Measurements from ENCODE around the gene MTG2.

Gene MTG2

DNA sequence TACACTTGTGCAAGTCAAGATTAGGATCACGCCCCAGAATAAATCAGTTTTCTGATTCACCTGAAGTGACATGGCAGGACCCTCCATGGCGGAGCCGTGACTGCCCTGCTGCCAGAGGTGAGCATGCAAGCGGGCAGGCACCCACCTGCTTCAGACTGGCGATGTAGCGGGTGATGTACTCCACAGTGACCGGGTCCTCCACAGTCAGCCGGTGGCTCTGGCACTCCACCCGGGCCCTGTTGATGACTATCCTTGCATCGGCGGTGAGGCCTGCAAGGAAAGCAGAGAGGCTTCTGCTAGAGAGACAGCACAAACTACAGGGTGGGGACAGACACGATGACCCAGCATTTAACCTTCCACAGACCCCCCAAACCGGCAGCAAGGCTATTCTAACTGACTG is 43.2 kb upstream of the MTG2 start:
- H3K9ac ChIP-seq (ENCODE audit: low read length) = no peak overlapping the region

GRCh38 chr20:62141043-62141396 is 41.8 kb upstream of the MTG2 start:
- H3K4me1 ChIP-seq (ENCODE audit: control insufficient read depth, insufficient read depth, low read length) = peaks cover 19% of the 10 kb centered on the region
- peak overlapping the region; percentile 70 for H3K9ac ChIP-seq (ENCODE audit: low read length)
- H3K36me3 ChIP-seq (ENCODE audit: control insufficient read depth, insufficient read depth, low read length) = peaks cover 9% of the 10 kb centered on the region
- no peak overlapping the region for H3K4me3 ChIP-seq (ENCODE audit: low read length)
- no peaks in the 10 kb centered on the region for H3K9me3 ChIP-seq (ENCODE audit: control insufficient read depth, low read length)
- H3K27me3 ChIP-seq (ENCODE audit: control insufficient read depth, insufficient read depth, low read length) = no peaks in the 10 kb centered on the region

More for the DNA sequence above, 43.2 kb upstream of the MTG2 start:
- Histone ChIP-seq H3K4me3 (ENCODE audit: low read length) (no peak overlapping the region), H3K36me3 (ENCODE audit: control insufficient read depth, insufficient read depth, low read length) (peaks cover 9% of the 10 kb centered on the region), H3K4me1 (ENCODE audit: control insufficient read depth, insufficient read depth, low read length) (peaks cover 13% of the 10 kb centered on the region), H3K27me3 (ENCODE audit: control insufficient read depth, insufficient read depth, low read length) (no peaks in the 10 kb centered on the region), H3K9me3 (ENCODE audit: control insufficient read depth, low read length) (no peaks in the 10 kb centered on the region)

GRCh38 chr20:62141397-62142251 is 41.2 kb upstream of the MTG2 start:
- H3K4me1 ChIP-seq (ENCODE audit: control insufficient read depth, insufficient read depth, low read length) = peaks cover 19% of the 10 kb centered on the region
- peak overlapping the region; percentile 39 for H3K4me3 ChIP-seq (ENCODE audit: low read length)

DNA sequence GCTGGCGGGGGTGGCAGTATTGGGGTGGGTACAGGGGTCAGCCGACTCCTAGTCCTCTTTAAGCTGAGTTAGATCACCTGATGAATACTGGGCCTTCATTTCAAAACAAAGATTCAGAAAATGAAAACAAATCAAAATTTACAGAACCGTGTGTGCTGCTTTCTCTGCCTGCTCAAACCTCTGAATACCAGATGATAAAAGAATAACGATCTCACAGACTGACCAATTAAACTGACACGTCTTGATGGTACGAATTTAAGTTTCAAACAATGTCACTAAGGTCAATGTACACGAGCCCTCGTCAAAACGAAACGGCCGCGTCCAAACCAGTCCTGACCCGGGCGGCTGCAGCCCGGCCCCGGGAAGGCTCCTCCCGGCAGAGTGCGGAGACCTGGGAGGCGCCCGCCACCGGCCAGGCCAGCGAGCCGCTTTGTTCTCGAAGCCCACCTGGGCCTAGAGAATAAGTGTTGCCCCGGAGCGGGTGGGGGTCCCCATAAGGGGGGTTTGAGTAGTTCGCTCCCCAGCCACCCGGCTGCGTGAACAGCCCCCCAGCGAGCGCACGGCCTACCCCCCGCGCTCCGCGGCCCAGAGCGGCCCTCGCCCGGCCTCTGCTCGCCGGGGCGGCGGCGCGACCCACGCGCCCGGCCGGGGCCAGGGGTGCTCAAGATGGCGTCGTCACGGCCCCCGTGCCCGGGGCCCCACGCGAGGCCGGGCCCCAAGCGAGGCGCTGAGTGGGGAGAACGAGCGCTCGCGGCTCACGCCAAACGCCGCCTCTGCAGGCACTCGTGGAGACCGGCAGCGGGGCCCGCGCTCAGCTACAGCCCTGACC is 40.4 kb upstream of the MTG2 start:
- Histone ChIP-seq H3K36me3 (ENCODE audit: control insufficient read depth, insufficient read depth, low read length) (peaks cover 9% of the 10 kb centered on the region), H3K4me1 (ENCODE audit: control insufficient read depth, insufficient read depth, low read length) (peaks cover 19% of the 10 kb centered on the region), H3K9me3 (ENCODE audit: control insufficient read depth, low read length) (no peaks in the 10 kb centered on the region), H3K9ac (ENCODE audit: low read length) (peak overlapping the region; percentile 70), H3K4me3 (ENCODE audit: low read length) (peak overlapping the region; percentile 39), H3K27me3 (ENCODE audit: control insufficient read depth, insufficient read depth, low read length) (no peaks in the 10 kb centered on the region)

More at GRCh38 chr20:62141397-62142251, 41.2 kb upstream of the MTG2 start:
- Histone ChIP-seq H3K27me3 (ENCODE audit: control insufficient read depth, insufficient read depth, low read length) (no peaks in the 10 kb centered on the region), H3K9ac (ENCODE audit: low read length) (peak overlapping the region; percentile 70), H3K36me3 (ENCODE audit: control insufficient read depth, insufficient read depth, low read length) (peaks cover 9% of the 10 kb centered on the region), H3K9me3 (ENCODE audit: control insufficient read depth, low read length) (no peaks in the 10 kb centered on the region)

DNA sequence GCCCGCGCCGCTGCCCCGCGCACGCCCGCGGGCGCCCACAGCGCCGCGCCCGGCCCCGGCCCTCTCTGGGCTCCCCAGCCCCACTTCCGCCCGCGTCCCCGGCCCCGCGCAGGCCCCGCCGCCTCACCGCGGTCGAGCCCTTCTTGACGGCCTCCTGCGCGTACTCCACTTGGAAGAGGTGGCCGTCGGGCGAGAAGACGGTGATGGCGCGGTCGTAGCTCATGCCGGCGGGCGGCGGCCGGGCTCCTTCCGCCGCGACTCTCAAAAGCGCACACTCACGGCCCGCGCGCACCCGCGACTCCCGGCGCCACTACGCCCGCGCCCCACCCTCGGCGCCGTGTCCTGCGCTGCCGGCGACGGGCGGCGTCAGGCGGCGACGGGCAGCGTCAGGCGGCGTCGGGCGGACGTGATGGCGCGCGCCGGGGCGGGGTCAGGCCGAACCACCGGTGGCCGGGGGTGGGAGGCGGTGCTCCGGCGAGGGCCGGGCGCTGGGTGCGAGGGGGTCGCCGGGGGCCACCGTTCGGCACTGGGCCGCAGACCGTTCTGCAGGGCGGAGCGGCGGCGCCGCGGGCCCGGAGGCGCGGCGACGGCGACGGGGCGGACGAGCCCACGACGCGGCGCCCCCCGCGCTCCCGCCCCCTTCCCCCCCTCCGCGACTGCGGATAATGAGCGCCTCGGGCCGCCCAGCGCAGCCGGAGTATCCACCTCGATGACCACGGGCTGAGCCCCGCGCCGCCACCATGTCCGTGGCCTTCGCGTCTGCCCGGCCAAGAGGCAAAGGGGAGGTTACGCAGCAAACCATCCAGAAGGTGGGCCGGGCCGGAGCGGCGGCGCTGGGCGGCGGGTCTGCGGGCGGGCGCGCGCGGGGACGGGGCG is 39.5 kb upstream of the MTG2 start, which contains the start of the genes PSMA7 and SS18L1:
Gene PSMA7 (minus strand): TSS at position 314 of the 876 bp plus-strand sequence. CDS start 91 bp downstream, at position 223.
Gene SS18L1 (plus strand): TSS at position 689 of the 876 bp plus-strand sequence. CDS start 52 bp downstream, at position 741.
- Histone ChIP-seq H3K4me1 (ENCODE audit: control insufficient read depth, insufficient read depth, low read length) (peaks cover 19% of the 10 kb centered on the region), H3K27me3 (ENCODE audit: control insufficient read depth, insufficient read depth, low read length) (no peaks in the 10 kb centered on the region), H3K9me3 (ENCODE audit: control insufficient read depth, low read length) (no peaks in the 10 kb centered on the region), H3K36me3 (ENCODE audit: control insufficient read depth, insufficient read depth, low read length) (peaks cover under 1% of the 10 kb centered on the region), H3K4me3 (ENCODE audit: low read length) (peak within 1 kb of the TSS; percentile 39), H3K9ac (ENCODE audit: low read length) (peak within 1 kb of the TSS; percentile 70)

- Histone ChIP-seq H3K9ac (ENCODE audit: low read length) (peak overlapping the region; percentile 55), H3K36me3 (ENCODE audit: control insufficient read depth, insufficient read depth, low read length) (no peaks in the 10 kb centered on the region), H3K4me1 (ENCODE audit: control insufficient read depth, insufficient read depth, low read length) (peaks cover 19% of the 10 kb centered on the region)
Measured at GRCh38 chr20:62143957-62144825, 38.6 kb upstream of the MTG2 start.

DNA sequence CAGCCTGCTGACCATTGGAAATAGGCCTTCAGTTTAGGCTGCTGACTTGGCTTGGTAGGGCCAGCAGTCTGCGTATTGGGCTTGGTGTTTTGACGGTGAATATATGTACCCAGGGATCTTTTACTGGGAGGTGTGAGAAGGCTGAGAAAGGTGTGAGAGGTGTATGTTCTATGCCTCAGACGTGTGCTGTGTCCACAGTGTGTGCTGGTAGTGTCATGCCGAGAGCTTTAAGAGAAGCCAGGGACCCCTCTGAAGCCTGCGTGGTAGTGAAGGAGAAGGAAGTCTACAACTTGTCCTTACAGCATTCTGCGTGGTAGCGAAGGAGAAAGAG is 37.2 kb upstream of the MTG2 start:
- Histone ChIP-seq H3K4me1 (ENCODE audit: control insufficient read depth, insufficient read depth, low read length) (peaks cover 19% of the 10 kb centered on the region), H3K36me3 (ENCODE audit: control insufficient read depth, insufficient read depth, low read length) (no peaks in the 10 kb centered on the region), H3K9ac (ENCODE audit: low read length) (no peak overlapping the region), H3K27me3 (ENCODE audit: control insufficient read depth, insufficient read depth, low read length) (no peaks in the 10 kb centered on the region), H3K9me3 (ENCODE audit: control insufficient read depth, low read length) (no peaks in the 10 kb centered on the region), H3K4me3 (ENCODE audit: low read length) (no peak overlapping the region)

More at GRCh38 chr20:62143957-62144825, 38.6 kb upstream of the MTG2 start:
- H3K27me3 ChIP-seq (ENCODE audit: control insufficient read depth, insufficient read depth, low read length) = no peaks in the 10 kb centered on the region
- no peak overlapping the region for H3K4me3 ChIP-seq (ENCODE audit: low read length)
- H3K9me3 ChIP-seq (ENCODE audit: control insufficient read depth, low read length) = no peaks in the 10 kb centered on the region

GRCh38 chr20:62146019-62146755 is 36.6 kb upstream of the MTG2 start:
- H3K4me3 ChIP-seq (ENCODE audit: low read length) = no peak overlapping the region
- no peaks in the 10 kb centered on the region for H3K9me3 ChIP-seq (ENCODE audit: control insufficient read depth, low read length)
- peaks cover 17% of the 10 kb centered on the region for H3K4me1 ChIP-seq (ENCODE audit: control insufficient read depth, insufficient read depth, low read length)
- no peaks in the 10 kb centered on the region for H3K36me3 ChIP-seq (ENCODE audit: control insufficient read depth, insufficient read depth, low read length)
- no peak overlapping the region for H3K9ac ChIP-seq (ENCODE audit: low read length)
- H3K27me3 ChIP-seq (ENCODE audit: control insufficient read depth, insufficient read depth, low read length) = no peaks in the 10 kb centered on the region

DNA sequence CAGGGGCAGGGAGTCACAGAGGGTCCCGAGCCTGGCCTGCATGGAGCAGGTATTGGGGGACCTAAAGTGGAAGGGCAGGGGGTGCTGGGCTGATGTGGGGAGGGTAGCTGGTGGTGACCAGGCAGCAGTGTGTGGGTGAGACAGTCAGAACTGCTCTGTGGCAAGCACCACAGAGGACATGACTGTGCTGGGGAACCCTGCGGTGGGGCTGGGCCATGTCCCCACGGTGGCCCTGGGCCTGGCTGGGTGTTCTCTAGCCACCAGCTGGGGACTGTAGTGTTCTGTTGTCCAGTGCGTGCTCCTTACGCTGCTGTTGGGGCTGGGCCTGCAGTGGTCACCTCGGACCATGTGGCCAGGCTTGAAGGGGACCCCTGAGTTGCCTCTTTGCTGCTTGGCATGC is 35.7 kb upstream of the MTG2 start:
- H3K9ac ChIP-seq (ENCODE audit: low read length) = no peak overlapping the region
- H3K27me3 ChIP-seq (ENCODE audit: control insufficient read depth, insufficient read depth, low read length) = no peaks in the 10 kb centered on the region
- peaks cover 8% of the 10 kb centered on the region for H3K4me1 ChIP-seq (ENCODE audit: control insufficient read depth, insufficient read depth, low read length)
- no peaks in the 10 kb centered on the region for H3K36me3 ChIP-seq (ENCODE audit: control insufficient read depth, insufficient read depth, low read length)
- H3K4me3 ChIP-seq (ENCODE audit: low read length) = no peak overlapping the region
- no peaks in the 10 kb centered on the region for H3K9me3 ChIP-seq (ENCODE audit: control insufficient read depth, low read length)

GRCh38 chr20:62147528-62147927 is 35.3 kb upstream of the MTG2 start:
- no peak overlapping the region for H3K9ac ChIP-seq (ENCODE audit: low read length)
- H3K4me1 ChIP-seq (ENCODE audit: control insufficient read depth, insufficient read depth, low read length) = peaks cover 7% of the 10 kb centered on the region
- no peaks in the 10 kb centered on the region for H3K27me3 ChIP-seq (ENCODE audit: control insufficient read depth, insufficient read depth, low read length)
- no peaks in the 10 kb centered on the region for H3K9me3 ChIP-seq (ENCODE audit: control insufficient read depth, low read length)
- H3K4me3 ChIP-seq (ENCODE audit: low read length) = no peak overlapping the region
- H3K36me3 ChIP-seq (ENCODE audit: control insufficient read depth, insufficient read depth, low read length) = no peaks in the 10 kb centered on the region

Data from mucosa of stomach (tissue), 1 donor.